GM12878 (cell line): ENCODE data around the gene POFUT2. TPM values are rescaled to one million over a fixed set of nuclear protein-coding genes. Genes with fewer than 3 reads are reported as not detected.

Experiments
- ATAC-seq: fragments of 200-7000 bp; cut with Tn5 transposase; 3 replicates; pipeline ENCODE4 v1.9.1; 2020; ENCODE audit warnings: mild to moderate bottlenecking, moderate library complexity
- BruUV-seq: library from RNA; stranded (reverse); fragments of 400-500 nt; replicated peaks from 2 replicates; lab custom pipeline; 2021; lab: Mats Ljungman, UMichigan
- CTCF ChIA-PET: fragments of 300-600 bp; sonication (Branson Sonifier 250); formaldehyde crosslinking; extraction: SDS; loops from one replicate; lab custom pipeline; 2021; ENCODE audit warnings: inconsistent platforms; lab: Yijun Ruan, JAX
- POLR2A ChIA-PET: fragments of 350-600 bp; formaldehyde crosslinking; extraction: SDS; loops from one replicate; lab custom pipeline; 2021; ENCODE audit warnings: inconsistent platforms; lab: Charles Lee
- RAD21 ChIA-PET: fragments of 300-600 bp; sonication (Branson Sonifier 250); formaldehyde crosslinking; loops from one replicate; lab custom pipeline; 2023; ENCODE audit warnings: antibody characterized with exemption; ENCODE audit not compliant: unreplicated experiment; lab: Charles Lee
- SMC1A ChIA-PET: fragments of 300-600 bp; sonication (Branson Sonifier 250); formaldehyde crosslinking; loops from one replicate; lab custom pipeline; 2023; ENCODE audit not compliant: unreplicated experiment, uncharacterized antibody; lab: Charles Lee
- DNase-seq: peaks from one replicate; pipeline ENCODE4 v3.0.0-alpha.2; 2011; ENCODE audit warnings: low read depth, low spot score
- FAIRE-seq: peaks from 3 replicates; lab custom pipeline; 2011; peaks lifted over from hg19 to GRCh38; lab: Jason Lieb, UNC
- H2AFZ ChIP-seq: 2 replicates; pipeline ENCODE4 v1.6.0; 2011; ENCODE audit warnings: low read depth, low read length, control low read depth; ENCODE audit not compliant: control insufficient read depth
- H3K27ac ChIP-seq: 2 replicates; pipeline ENCODE4 v1.5.1; 2011; ENCODE audit warnings: control low read depth; ENCODE audit not compliant: control insufficient read depth, insufficient read depth
- H3K27me3 ChIP-seq, 2 experiments: replicated peaks in 1 of 2; 2 replicates each; pipeline versions ENCODE4 v1.6.0 to v1.6.1; 2011; ENCODE audit warnings: low read length in 1 of 2; ENCODE audit not compliant: control insufficient read depth in 2 of 2, insufficient read depth in 2 of 2
- H3K36me3 ChIP-seq, 2 experiments: 2 replicates each; pipeline ENCODE4 v1.5.1; 2011; ENCODE audit warnings: low read length in 1 of 2; ENCODE audit not compliant: control insufficient read depth in 2 of 2, insufficient read depth in 2 of 2
- H3K4me1 ChIP-seq: 2 replicates; pipeline ENCODE4 v1.6.1; 2011; ENCODE audit warnings: mild to moderate bottlenecking, low read length, moderate library complexity, mixed read lengths; ENCODE audit not compliant: control insufficient read depth, insufficient read depth
- H3K4me2 ChIP-seq: 2 replicates; pipeline ENCODE4 v1.6.0; 2011; ENCODE audit warnings: control low read depth; ENCODE audit not compliant: control insufficient read depth, insufficient read depth
- H3K4me3 ChIP-seq: fragments of 200-600 bp; sonication (generic); 2 replicates; pipeline ENCODE4 v1.5.1; 2016
- H3K79me2 ChIP-seq: 2 replicates; pipeline ENCODE4 v1.6.0; 2011; ENCODE audit warnings: low read length; ENCODE audit not compliant: control insufficient read depth, insufficient read depth
- H3K9ac ChIP-seq: 2 replicates; pipeline ENCODE4 v1.8.0; 2011; ENCODE audit warnings: low read length, control low read depth, mixed read lengths; ENCODE audit not compliant: control insufficient read depth, insufficient read depth
- H3K9me3 ChIP-seq: replicated peaks from 3 replicates; pipeline ENCODE4 v1.5.1; 2011; ENCODE audit warnings: mild to moderate bottlenecking, low read length; ENCODE audit not compliant: control insufficient read depth, insufficient read depth
- H4K20me1 ChIP-seq: 2 replicates; pipeline ENCODE4 v1.6.0; 2011; ENCODE audit not compliant: control insufficient read depth, insufficient read depth
- BRCA1 ChIP-seq: IDR thresholded peaks from 2 replicates; pipeline ENCODE4 v1.6.1; 2011; ENCODE audit warnings: low read depth, low read length, improper control_type of control experiment
- CBX3 ChIP-seq: fragments of 200-600 bp; sonication (generic); IDR thresholded peaks from 2 replicates; pipeline ENCODE4 v1.6.1; 2016; ENCODE audit warnings: low read depth, borderline replicate concordance
- CUX1 ChIP-seq: IDR thresholded peaks from 2 replicates; pipeline ENCODE4 v1.6.1; 2012; ENCODE audit warnings: improper control_type of control experiment, low read depth, low read length; ENCODE audit not compliant: insufficient replicate concordance
- EZH2 ChIP-seq: IDR thresholded peaks from 2 replicates; pipeline ENCODE4 v1.6.1; 2012; ENCODE audit warnings: low read depth, mild to moderate bottlenecking, control low read depth, inconsistent platforms, low read length, borderline replicate concordance; ENCODE audit not compliant: control insufficient read depth
- IKZF2 ChIP-seq, 2 experiments: fragments of 450-650 bp; IDR thresholded peaks; 2 replicates each; pipeline ENCODE4 v1.6.1; 2017; ENCODE audit warnings: mild to moderate bottlenecking in 2 of 2, moderate library complexity in 2 of 2
- LARP7 ChIP-seq: fragments of 450-650 bp; IDR thresholded peaks from 2 replicates; pipeline ENCODE4 v1.6.1; 2017; ENCODE audit warnings: mild to moderate bottlenecking
- SKIL ChIP-seq: fragments of 450-650 bp; IDR thresholded peaks from 2 replicates; pipeline ENCODE4 v1.6.1; 2017; ENCODE audit warnings: mild to moderate bottlenecking, low read depth, inconsistent platforms; ENCODE audit not compliant: poor library complexity, severe bottlenecking
- SMC3 ChIP-seq: IDR thresholded peaks from 2 replicates; pipeline ENCODE4 v1.6.1; 2011; ENCODE audit warnings: low read length, improper control_type of control experiment, borderline replicate concordance
- ZBTB11 ChIP-seq: fragments of 450-650 bp; formaldehyde crosslinking; IDR thresholded peaks from 2 replicates; pipeline ENCODE4 v1.5.0; 2022; ENCODE audit warnings: mild to moderate bottlenecking, missing genetic modification characterization
- WGBS: methylation state at CpG from one replicate; pipeline ENCODE4 v1.1.6; 2016; ENCODE audit warnings: low lambda C conversion rate; ENCODE audit not compliant: insufficient replicate concordance, insufficient coverage; ENCODE audit errors: missing lambda C conversion rate; 5-methylcytosine and 5-hydroxymethylcytosine counted together
- in situ Hi-C: fragments of 300-500 bp; cut with MboI; formaldehyde crosslinking; loops from 9 replicates; pipeline ENCODE4 v1.14.3; 2018; ENCODE audit warnings: mixed read lengths
- intact Hi-C: fragments of 100-400 bp; cut with micrococcal nuclease; formaldehyde crosslinking; loops from one replicate; pipeline ENCODE4 v1.14.2; 2022; ENCODE audit not compliant: unreplicated experiment
- polyA plus RNA-seq, 11 experiments: library from polyadenylated mRNA; depleted of rRNA in 4 of 11; unstranded in 6 of 11; stranded (reverse) in 5 of 11; fragments of >200 nt; fragmentation: Nextera tagmentation in 4 of 11; fragmentation: Illumina TruSeq in 1 of 11; extraction: Ambion mirVana in 4 of 11; extraction: Trizol in 1 of 11; gene quantifications; 1 replicate in 1 of 11; 2 replicates in 10 of 11; pipeline versions ENCODE4 v1.2.1 to v1.2.3, GENCODE V29; 2011 to 2016; ENCODE audit warnings: inconsistent platforms in 2 of 11, missing spikeins in 2 of 11, low read depth in 1 of 11
- total RNA-seq, 4 experiments: library from RNA; depleted of rRNA in 3 of 4; stranded (reverse); fragments of >200 nt in 3 of 4; fragmentation: Illumina TruSeq in 1 of 4; extraction: Trizol in 1 of 4; gene quantifications; 2 replicates each; pipeline versions ENCODE4 v1.2.1 to v1.2.3, GENCODE V29; 2013 to 2021

Gene POFUT2
- total and polyA plus RNA-seq, 10 of the 15 experiments (the other 5 are each of a cell fraction or from before 2014, with no cell fraction given): 1.2 to 15.1 (median 6.8) TPM

- ChIA-PET POLR2A (no interaction called here), RAD21 (no interaction called here), SMC1A (no interaction called here), CTCF (interaction anchor here (0.6 to 0.8 kb wide), 2 partner anchors 63 to 88 kb away, joined by 3 to 4 read pairs; no protein-coding TSS in a partner anchor)
- no peaks in the 10 kb centered on the region for H3K36me3 ChIP-seq
- in situ Hi-C loops: no loop called here
- no peak overlapping the region for H3K27ac ChIP-seq
- BruUV-seq: no TSS peak
- WGBS: 18% methylated on average over 6 of the region's 6 CpGs
- no peak for TF ChIP-seq SMC3
- no peak for TF ChIP-seq CUX1
- no peak for TF ChIP-seq EZH2
- TF ChIP-seq CBX3: no peak
- TF ChIP-seq IKZF2 (IDR thresholded peaks at IDR 0.05): no peak
- TF ChIP-seq SKIL: no peak
- TF ChIP-seq ZBTB11: no peak
- no peak for TF ChIP-seq LARP7
- no peak for TF ChIP-seq BRCA1
- H3K4me3 ChIP-seq: no peak overlapping the region
- H3K79me2 ChIP-seq: no peaks in the 10 kb centered on the region
- ATAC-seq (peak; percentile 34; the same call in 2 of the 3 replicates), FAIRE-seq (no peak), DNase-seq (no peak)
- intact Hi-C loops: no loop called here
- H3K9me3 ChIP-seq: no peaks in the 10 kb centered on the region
- no peaks in the 10 kb centered on the region for H3K4me1 ChIP-seq
- H4K20me1 ChIP-seq: 0 out of 2 replicates have a peak, but pooled peaks cover 3% of the 10 kb centered on the region
- H3K9ac ChIP-seq: no peak overlapping the region
- no peak overlapping the region for H2AFZ ChIP-seq
- H3K27me3 ChIP-seq: no peaks in the 10 kb centered on the region
- no peak overlapping the region for H3K4me2 ChIP-seq
Measured at GRCh38 chr21:45228171-45228641, 59.5 kb downstream of the POFUT2 start.
